ENCODE data around the gene ASAP2.

The ASAP2 gene

DNA sequence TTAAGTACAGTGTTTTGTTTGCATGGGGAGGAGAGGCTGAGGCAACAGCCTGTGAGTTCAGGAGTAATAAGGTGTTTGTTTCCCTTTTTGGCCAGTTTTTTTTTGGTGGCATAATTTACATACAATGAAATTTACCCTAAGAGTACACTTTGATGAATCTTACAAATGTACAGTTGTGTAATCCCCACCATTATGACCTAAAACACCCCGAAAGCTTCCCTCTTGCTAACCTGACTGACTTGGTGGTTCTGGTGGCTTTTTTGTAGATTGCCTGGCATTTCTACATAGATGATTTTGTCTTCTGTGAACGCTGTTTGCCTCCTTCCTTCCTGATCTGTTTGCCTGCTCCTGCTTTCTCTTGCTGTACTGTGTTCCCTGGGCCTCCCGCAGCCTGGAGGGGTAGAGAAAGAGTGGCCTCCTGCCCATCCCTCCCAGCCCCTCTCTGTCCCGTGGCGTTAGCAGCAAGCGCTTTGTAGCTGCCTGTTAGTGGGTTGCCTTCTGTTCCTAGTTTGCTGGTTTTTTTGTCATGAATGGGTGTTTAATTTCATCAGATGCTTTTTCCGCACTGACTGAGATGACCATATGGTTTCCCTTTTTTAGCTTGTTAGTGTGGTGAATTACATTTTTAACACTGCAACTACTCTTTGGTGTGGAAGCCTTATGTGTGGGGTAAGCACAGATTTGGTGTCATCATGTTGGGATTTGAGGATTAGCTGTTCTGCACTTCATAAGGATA, 32.1 kb downstream of the ASAP2 start:
- Histone ChIP-seq H2AFZ (ENCODE audit: low read length) (no peak overlapping the region), H3K36me3 (ENCODE audit: insufficient read depth, low read length) (no peaks in the 10 kb centered on the region), H3K9me3 (ENCODE audit: insufficient read depth, low read depth, low read length) (no peaks in the 10 kb centered on the region), H3K27me3 (ENCODE audit: insufficient read depth, low read length, poor library complexity, severe bottlenecking) (no peaks in the 10 kb centered on the region), H4K20me1 (ENCODE audit: insufficient read depth, low read length, poor library complexity, severe bottlenecking) (no peaks in the 10 kb centered on the region), H3K9me2 (replicated peaks; ENCODE audit: low read depth, low read length) (no peaks in the 10 kb centered on the region), H3K79me2 (ENCODE audit: insufficient read depth, low read length) (peaks cover 53% of the 10 kb centered on the region), H3F3A (ENCODE audit: low read depth) (no peaks in the 10 kb centered on the region), H3K9ac (ENCODE audit: low read depth, low read length, poor library complexity, severe bottlenecking) (no peak overlapping the region), H3K4me1 (ENCODE audit: insufficient read depth, low read length, poor library complexity, severe bottlenecking) (no peaks in the 10 kb centered on the region), H3K4me2 (ENCODE audit: low read depth, low read length, poor library complexity, severe bottlenecking) (no peak overlapping the region), H3K4me3 (ENCODE audit: low read length, poor library complexity, severe bottlenecking) (no peak overlapping the region)
- no peak for TF ChIP-seq CTCF (conservative IDR thresholded peaks at IDR 0.05; ENCODE audit: low read length)
- TF ChIP-seq EZH2phosphoT487 (IDR thresholded peaks at IDR 0.05; ENCODE audit: borderline replicate concordance), result no peak

- no peaks in the 10 kb centered on the region for H3F3A ChIP-seq (ENCODE audit: low read depth)
- no peaks in the 10 kb centered on the region for H4K20me1 ChIP-seq (ENCODE audit: insufficient read depth, low read length, poor library complexity, severe bottlenecking)
- H3K4me2 ChIP-seq (ENCODE audit: low read depth, low read length, poor library complexity, severe bottlenecking), result no peak overlapping the region
- no peak overlapping the region for H3K4me3 ChIP-seq (ENCODE audit: low read length, poor library complexity, severe bottlenecking)
- peaks cover 57% of the 10 kb centered on the region for H3K79me2 ChIP-seq (ENCODE audit: insufficient read depth, low read length)
- H3K27me3 ChIP-seq (ENCODE audit: insufficient read depth, low read length, poor library complexity, severe bottlenecking), result no peaks in the 10 kb centered on the region
- H2AFZ ChIP-seq (ENCODE audit: low read length), result no peak overlapping the region
- H3K9me3 ChIP-seq (ENCODE audit: insufficient read depth, low read depth, low read length), result no peaks in the 10 kb centered on the region
- H3K9ac ChIP-seq (ENCODE audit: low read depth, low read length, poor library complexity, severe bottlenecking), result no peak overlapping the region
- no peaks in the 10 kb centered on the region for H3K36me3 ChIP-seq (ENCODE audit: insufficient read depth, low read length)
- TF ChIP-seq CTCF (conservative IDR thresholded peaks at IDR 0.05; ENCODE audit: low read length) (no peak), EZH2phosphoT487 (IDR thresholded peaks at IDR 0.05; ENCODE audit: borderline replicate concordance) (no peak)
- no peaks in the 10 kb centered on the region for H3K9me2 ChIP-seq (replicated peaks; ENCODE audit: low read depth, low read length)
- H3K4me1 ChIP-seq (ENCODE audit: insufficient read depth, low read length, poor library complexity, severe bottlenecking), result no peaks in the 10 kb centered on the region
Measured at GRCh38 chr2:9239616-9240015, 33.0 kb downstream of the ASAP2 start.

DNA sequence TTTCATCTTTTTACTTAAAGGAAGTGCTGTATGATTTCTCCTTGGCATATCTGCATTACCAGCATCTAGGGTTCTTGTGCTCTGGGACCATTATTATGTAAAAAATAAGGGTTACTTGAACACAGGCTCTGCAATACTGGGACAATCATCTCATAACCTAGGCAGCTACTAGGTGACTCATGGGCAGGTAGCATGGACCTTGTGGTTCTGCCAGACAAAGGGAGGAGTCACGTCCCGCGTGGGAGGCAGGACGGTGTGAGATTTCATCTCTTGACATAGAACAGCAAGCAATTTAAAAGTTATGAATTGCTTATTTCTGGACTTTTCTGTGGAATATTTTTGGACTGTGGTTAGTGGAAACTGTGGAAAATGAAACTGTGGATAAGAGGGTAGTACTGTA, 34.1 kb downstream of the ASAP2 start:
- Histone ChIP-seq H3F3A (ENCODE audit: low read depth) (no peaks in the 10 kb centered on the region), H3K9ac (ENCODE audit: low read depth, low read length, poor library complexity, severe bottlenecking) (no peak overlapping the region), H3K4me1 (ENCODE audit: insufficient read depth, low read length, poor library complexity, severe bottlenecking) (no peaks in the 10 kb centered on the region), H3K9me2 (replicated peaks; ENCODE audit: low read depth, low read length) (no peaks in the 10 kb centered on the region), H3K4me2 (ENCODE audit: low read depth, low read length, poor library complexity, severe bottlenecking) (no peak overlapping the region), H3K4me3 (ENCODE audit: low read length, poor library complexity, severe bottlenecking) (no peak overlapping the region), H3K27me3 (ENCODE audit: insufficient read depth, low read length, poor library complexity, severe bottlenecking) (no peaks in the 10 kb centered on the region), H2AFZ (ENCODE audit: low read length) (no peak overlapping the region), H3K9me3 (ENCODE audit: insufficient read depth, low read depth, low read length) (no peaks in the 10 kb centered on the region), H3K36me3 (ENCODE audit: insufficient read depth, low read length) (no peaks in the 10 kb centered on the region), H4K20me1 (ENCODE audit: insufficient read depth, low read length, poor library complexity, severe bottlenecking) (no peaks in the 10 kb centered on the region), H3K79me2 (ENCODE audit: insufficient read depth, low read length) (peaks cover 54% of the 10 kb centered on the region)
- TF ChIP-seq EZH2phosphoT487 (IDR thresholded peaks at IDR 0.05; ENCODE audit: borderline replicate concordance), result no peak
- TF ChIP-seq CTCF (conservative IDR thresholded peaks at IDR 0.05; ENCODE audit: low read length), result no peak
